ENCODE measurements around the gene ACP5.
"Not testable (repeated sequence)": the region's sequence is repeated elsewhere in the genome, so short reads cannot be mapped to it uniquely, and the experiment has no call there.

ACP5 gene

GRCh38 chr19:11578258-11579142 is 1.1 kb upstream of the ACP5 start:
- no peak for TF ChIP-seq CTCF (IDR thresholded peaks at IDR 0.05; ENCODE audit: insufficient read depth, low read depth, low read length, missing control alignments)
- H3K4me3 ChIP-seq (ENCODE audit: low read length), result peak overlapping the region; percentile 18
- no peak for DNase-seq (ENCODE audit: low read depth)

DNA sequence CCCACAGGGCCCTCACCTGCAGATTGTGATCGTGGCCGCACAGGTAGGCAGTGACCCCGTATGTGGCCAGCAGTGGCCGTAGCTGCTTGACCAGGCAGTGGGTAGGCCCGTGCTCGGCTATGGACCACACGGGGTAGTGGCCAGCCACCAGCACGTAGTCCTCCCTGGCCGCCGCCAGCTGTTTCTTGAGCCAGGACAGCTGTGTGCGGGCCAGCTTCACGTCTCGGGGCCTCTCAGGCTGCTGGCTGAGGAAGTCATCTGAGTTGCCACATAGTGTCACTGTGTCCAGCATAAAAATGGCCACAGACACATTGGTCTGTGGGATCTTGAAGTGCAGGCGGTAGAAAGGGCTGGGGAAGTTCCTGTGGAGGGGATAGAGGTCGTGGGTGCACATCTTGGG is 1.2 kb downstream of the ACP5 start:
- H3K4me3 ChIP-seq (ENCODE audit: low read length), result no peak overlapping the region
- TF ChIP-seq CTCF (IDR thresholded peaks at IDR 0.05; ENCODE audit: insufficient read depth, low read depth, low read length, missing control alignments), result no peak
- DNase-seq (ENCODE audit: low read depth), result no peak

GRCh38 chr19:11574689-11575088 is 2.8 kb downstream of the ACP5 start:
- TF ChIP-seq CTCF (IDR thresholded peaks at IDR 0.05; ENCODE audit: insufficient read depth, low read depth, low read length, missing control alignments), result no peak
- DNase-seq (ENCODE audit: low read depth), result no peak
- no peak overlapping the region for H3K4me3 ChIP-seq (ENCODE audit: low read length)

DNA sequence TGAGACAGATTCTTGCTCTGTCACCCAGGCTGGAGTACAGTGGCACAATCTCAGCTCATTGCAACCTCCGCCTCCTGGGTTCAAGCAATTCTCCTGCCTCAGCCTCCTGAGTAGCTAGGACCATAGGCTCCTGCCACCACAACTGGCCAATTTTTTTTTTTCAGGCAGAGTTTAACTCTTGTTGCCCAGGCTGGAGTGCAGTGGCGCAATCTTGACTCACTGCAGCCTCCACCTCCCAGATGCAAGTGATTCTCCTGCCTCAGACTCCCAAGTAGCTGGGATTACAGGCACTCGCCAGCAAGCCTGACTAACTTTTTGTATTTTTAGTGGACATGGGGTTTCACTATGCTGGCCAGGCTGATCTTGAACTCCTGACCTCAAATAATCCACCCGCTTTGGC is 3.7 kb downstream of the ACP5 start:
- not testable (repeated sequence) for DNase-seq (ENCODE audit: low read depth)

DNA sequence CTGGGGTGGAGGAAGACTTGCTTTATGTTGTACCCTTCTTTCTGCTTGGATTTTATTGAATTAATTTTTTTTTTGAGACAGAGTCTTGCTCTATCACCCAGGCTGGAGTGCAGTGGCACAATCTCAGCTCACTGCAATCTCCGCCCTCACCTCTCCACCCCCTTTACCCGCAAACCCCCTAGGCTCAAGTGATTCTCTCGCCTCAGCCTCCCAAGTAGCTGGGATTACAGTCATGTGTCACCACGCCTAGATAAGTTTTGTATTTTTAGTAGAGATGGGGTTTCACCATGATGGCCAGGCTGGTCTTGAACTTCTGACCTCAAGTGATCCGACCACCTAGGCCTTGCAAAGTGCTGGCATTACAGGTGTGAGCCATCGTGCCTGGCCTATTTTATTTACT is 4.1 kb downstream of the ACP5 start:
- not testable (repeated sequence) for DNase-seq (ENCODE audit: low read depth); H3K4me3 ChIP-seq (ENCODE audit: low read length)

More for the DNA sequence above, 3.7 kb downstream of the ACP5 start:
- H3K4me3 ChIP-seq (ENCODE audit: low read length), result not testable (repeated sequence)

DNA sequence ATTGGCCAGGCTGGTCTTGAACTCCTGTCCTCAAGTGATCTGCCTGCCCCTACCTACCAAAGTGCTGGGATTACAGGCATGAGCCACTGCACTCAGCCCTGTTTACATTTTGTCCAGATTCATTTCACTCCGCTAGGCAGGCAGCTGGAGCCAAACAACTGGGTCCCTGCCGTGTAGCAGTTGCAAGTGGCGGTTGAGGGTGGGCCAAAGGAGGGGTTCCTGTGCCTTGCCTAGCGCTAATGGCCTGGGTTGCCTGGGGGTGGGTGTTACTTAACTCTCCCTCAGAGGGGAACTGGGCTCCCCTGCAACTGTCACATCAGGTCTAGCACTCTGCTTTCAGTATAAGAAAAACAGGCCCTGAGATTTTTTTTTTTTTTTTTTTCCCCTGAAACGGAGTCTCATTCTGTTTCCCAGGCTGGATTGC is 7.4 kb downstream of the ACP5 start:
- no peak for TF ChIP-seq CTCF (IDR thresholded peaks at IDR 0.05; ENCODE audit: insufficient read depth, low read depth, low read length, missing control alignments)
- no peak overlapping the region for H3K4me3 ChIP-seq (ENCODE audit: low read length)
- DNase-seq (ENCODE audit: low read depth), result no peak

GRCh38 chr19:11566164-11566563 is 11.3 kb downstream of the ACP5 start:
- no peak for DNase-seq (ENCODE audit: low read depth)
- TF ChIP-seq CTCF (IDR thresholded peaks at IDR 0.05; ENCODE audit: insufficient read depth, low read depth, low read length, missing control alignments), result no peak
- H3K4me3 ChIP-seq (ENCODE audit: low read length), result no peak overlapping the region

GRCh38 chr19:11565649-11565980 is 11.8 kb downstream of the ACP5 start:
- not testable (repeated sequence) for DNase-seq (ENCODE audit: low read depth); H3K4me3 ChIP-seq (ENCODE audit: low read length)

DNA sequence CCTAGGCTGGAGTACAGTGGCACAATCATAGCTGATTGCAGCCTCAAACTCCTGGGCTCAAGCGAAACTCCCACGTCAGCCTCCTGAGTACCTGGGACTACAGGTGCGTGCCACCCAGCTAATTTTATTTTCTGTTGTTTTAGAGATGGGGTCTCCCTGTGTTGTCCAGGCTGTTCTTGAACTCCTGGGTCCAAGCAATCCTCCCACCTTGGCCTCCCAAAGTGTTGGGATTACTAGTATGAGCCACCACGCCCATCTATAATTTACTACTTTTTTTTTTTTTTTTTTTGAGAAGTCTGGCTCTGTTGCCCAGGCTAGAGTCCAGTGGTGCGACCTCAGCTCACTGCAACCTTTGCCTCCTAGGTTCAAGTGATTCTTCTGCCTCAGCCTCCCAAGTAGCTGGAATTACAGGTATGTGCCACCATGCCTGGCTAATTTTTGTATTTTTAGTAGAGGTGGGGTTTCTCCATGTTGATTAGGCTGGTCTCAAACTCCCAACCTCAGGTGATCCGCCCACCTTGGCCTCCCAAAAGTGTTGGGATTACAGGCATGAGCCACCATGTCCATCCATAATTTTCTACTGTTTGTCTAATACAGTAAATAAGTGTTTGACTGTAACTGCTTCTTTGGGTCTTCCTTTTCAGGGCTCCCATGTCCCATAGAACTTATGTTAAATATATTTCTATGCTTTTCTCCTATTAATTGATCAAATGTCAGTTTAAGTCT is 13.2 kb downstream of the ACP5 start:
- not testable (repeated sequence) for DNase-seq (ENCODE audit: low read depth)

More for the DNA sequence above, 13.2 kb downstream of the ACP5 start:
- not testable (repeated sequence) for H3K4me3 ChIP-seq (ENCODE audit: low read length)

Measured in epithelial cell of esophagus (primary cell).